Cardiac fibroblast (primary cell): ENCODE measurements around the gene LAMB4.

Experiments
- DNase-seq, 2 donors: peaks; one replicate each; pipeline versions ENCODE4 v3.0.0 to v3.0.0-alpha.2; 2010; ENCODE audit warnings: low read depth in 2 of 2
- H3K4me3 ChIP-seq, 2 donors: replicated peaks in 1 of 2; 1 replicate in 1 of 2; 2 replicates in 1 of 2; pipeline ENCODE4 v1.5.1; 2011; ENCODE audit warnings: low read depth in 2 of 2, low read length in 2 of 2, mild to moderate bottlenecking in 2 of 2, moderate library complexity in 1 of 2
- TF ChIP-seq, protein P1 (sequence below): IDR thresholded peaks from one replicate; pipeline ENCODE4 v1.5.1; 2011; ENCODE audit warnings: low read depth, mild to moderate bottlenecking, low read length, inconsistent platforms

LAMB4 gene

DNA sequence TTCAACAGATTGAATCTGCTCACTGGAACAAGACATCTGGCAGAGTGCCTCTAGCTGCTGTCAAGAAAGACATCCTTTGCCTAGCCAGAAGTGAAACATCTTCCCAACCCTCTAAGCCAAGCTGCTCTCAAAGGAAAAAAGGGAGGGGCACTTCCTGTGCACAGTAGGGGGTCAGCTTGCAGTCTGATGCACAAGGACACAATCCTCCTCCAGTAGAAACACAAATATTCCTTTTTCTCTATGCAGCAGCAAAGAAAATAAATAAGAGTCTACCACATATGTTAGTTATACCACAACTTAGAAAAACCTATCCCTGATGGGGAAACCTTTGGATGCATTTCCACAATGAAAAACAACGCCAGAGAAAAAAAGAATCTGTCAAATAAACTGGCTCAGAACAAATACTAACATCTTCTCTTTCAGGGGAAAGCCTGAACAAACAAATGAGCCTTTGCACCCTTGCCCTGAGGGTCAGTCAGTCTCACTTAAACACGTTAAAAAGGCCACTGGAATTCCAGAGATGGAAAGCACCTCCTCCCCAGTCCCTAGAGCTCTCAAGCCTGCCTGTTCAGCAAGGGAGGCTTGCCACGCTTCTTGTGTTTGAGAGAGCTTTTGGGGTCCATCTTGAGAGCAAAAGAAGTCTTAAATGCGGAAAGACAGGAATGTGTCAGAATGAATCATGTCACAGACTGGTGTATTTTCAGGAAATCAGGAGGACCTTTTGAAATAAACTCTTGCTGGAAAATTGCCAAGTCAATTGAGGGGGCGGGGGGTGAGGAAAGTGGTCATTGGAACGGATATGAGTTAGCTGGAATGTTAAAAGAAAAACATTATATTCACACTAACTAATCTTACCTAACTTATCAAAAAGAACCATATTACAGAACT, 134.7 kb downstream of the LAMB4 start:
- TF ChIP-seq, protein P1, sequence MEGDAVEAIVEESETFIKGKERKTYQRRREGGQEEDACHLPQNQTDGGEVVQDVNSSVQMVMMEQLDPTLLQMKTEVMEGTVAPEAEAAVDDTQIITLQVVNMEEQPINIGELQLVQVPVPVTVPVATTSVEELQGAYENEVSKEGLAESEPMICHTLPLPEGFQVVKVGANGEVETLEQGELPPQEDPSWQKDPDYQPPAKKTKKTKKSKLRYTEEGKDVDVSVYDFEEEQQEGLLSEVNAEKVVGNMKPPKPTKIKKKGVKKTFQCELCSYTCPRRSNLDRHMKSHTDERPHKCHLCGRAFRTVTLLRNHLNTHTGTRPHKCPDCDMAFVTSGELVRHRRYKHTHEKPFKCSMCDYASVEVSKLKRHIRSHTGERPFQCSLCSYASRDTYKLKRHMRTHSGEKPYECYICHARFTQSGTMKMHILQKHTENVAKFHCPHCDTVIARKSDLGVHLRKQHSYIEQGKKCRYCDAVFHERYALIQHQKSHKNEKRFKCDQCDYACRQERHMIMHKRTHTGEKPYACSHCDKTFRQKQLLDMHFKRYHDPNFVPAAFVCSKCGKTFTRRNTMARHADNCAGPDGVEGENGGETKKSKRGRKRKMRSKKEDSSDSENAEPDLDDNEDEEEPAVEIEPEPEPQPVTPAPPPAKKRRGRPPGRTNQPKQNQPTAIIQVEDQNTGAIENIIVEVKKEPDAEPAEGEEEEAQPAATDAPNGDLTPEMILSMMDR, result no peak
- H3K4me3 ChIP-seq, result no peak overlapping the region
- peak; percentile 84 to 96 for DNase-seq

DNA sequence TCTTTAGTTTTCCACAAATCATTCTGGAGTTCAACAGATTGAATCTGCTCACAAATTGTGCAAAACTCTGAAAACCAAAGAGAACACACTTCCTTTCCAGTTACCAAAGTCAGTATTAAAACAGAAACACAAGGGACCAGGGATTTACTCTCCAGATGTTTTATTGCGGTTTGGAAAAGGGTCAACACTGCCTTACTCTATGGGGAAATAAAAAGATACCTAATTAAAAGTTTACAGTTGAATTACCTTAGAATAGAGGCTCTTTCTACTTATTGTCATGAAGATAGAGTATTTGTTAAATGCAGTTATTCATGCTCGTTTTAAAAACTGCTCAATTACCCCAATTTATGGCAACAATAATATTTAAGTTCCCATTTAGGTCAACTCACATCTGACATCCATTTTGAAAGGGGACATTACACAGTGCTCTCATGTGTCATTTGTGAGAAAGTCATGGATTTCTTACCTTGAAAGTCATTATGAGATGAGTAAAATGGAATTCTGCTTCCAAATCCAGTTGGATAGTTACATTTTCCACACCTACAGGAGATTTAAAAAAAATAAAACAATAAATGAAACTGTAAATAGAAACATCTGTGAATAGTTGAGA, 135.6 kb downstream of the LAMB4 start:
- DNase-seq, result no peak
- no peak overlapping the region for H3K4me3 ChIP-seq
- TF ChIP-seq, protein P1, result no peak

DNA sequence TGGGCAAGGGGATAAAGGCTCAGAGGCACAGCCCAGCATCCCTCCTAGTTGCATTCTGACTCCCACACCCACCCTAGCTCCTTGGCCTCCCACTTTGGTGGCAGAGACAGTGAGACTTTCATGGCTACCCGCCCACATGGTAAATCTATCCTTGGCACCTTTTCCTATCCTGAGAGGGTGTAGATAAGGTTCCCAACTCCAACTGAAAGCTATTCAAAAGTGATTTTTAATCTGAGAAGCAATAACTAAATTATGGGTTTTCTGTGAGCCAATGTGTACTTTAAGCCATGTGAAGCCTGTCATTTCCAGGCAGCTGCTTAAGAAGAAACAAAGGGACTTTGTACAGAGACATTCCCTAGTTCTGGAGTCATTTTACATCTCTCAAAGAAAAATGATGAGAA, 136.3 kb downstream of the LAMB4 start:
- TF ChIP-seq, protein P1, result no peak
- peak in 1 of 2 donors; percentile 36 for DNase-seq
- H3K4me3 ChIP-seq, result no peak overlapping the region

DNA sequence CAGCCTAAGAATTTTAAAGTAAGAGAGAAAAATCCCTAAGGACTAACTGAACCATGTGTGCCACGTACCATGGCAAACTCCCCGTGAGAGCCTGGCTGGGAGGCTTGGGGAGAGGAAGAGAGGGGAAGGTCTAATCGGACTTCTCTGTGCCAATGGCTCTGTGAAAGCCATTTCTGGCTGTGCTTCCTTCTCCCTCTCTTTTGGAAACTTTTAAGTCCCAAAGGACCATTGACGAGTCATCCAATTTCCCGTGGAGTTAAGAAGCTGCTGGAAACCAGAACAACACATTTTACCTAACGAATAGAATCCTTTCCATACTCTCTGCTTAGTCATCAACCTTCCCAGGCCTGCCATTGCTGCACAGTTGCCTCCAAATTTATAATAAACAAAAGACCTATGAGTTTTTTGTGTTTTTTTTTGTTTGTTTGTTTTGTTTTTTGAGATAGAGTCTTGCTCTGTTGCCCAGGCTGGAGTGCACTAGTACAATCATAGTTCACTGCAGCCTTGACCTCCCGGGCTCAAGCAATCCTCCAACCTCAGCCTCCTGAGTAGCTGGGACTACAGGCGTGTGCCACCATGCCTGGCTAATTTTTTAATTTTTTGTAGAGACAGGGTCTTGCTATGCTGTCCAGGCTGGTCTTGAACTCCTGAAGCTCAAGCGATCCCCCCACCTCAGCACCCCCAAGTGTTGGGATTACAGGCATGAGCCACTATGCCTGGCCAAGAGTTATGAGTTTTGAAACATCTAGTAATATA, 140.4 kb downstream of the LAMB4 start:
- TF ChIP-seq, protein P1, result no peak
- peak; percentile 90 to 98 for DNase-seq
- no peak overlapping the region for H3K4me3 ChIP-seq

DNA sequence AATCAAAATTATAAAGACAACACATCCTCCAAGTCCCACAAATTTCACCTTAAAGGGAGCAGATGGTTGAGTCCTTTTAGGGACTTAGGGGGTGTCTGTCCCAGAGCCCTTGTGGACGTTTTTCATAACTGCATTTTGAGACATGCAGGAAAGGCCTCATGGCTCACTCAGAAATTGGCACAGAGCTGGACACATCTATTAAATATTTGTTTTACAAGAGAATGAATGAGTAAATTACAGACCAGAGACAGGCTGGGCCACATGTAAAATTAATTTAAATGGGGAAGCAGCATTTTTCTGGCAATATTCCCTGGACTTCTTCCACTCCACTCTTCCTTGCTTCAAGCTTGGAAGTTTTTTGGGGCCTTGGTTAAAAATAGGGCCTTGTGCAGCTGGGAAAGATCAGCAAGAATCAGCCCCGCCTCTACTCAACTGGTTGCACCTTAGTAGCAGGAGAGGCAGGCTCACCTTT, 147.2 kb downstream of the LAMB4 start:
- peak; percentile 38 to 44 for DNase-seq
- TF ChIP-seq, protein P1, result peak; percentile 37
- no peak overlapping the region for H3K4me3 ChIP-seq

DNA sequence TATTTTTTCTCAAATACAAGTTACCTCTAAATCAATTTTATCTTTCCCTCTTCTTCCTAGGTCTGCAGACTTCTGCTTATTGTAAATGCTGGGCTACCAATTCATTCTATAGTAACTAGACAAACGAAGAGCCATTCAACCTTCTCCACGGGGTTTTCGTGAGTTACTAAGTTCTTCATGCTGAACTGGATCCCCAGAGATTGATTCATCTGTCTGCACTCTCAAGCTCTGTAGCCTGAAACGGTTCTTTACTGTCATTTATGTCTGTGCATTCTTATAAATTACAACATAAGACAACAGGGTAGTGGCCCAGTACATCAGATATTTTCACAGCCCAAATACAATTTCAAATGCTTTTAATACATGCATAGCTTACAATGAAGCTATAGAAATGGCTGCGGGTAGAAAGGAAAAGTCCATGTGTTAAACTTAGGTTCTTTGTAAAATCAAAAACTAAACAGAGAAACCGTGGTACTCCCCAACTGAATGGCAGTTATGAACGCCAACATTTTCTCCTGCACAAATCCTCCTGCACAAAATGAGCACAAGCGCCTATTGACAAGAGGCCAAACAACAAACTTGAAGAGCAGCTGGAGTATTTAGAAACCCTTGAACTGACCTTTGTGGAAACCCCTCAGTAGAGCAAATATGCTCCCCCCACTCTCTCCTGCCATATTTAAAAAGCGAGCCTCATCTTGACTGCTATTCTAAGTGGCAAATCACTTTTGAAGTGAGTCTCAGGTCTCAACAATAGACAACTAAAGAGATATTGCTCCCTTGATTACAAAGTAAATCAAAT, 147.9 kb downstream of the LAMB4 start:
- H3K4me3 ChIP-seq, result no peak overlapping the region
- TF ChIP-seq, protein P1, result no peak
- DNase-seq, result peak in 1 of 2 donors; percentile 32
